NB4 (cell line): ENCODE data around the gene SUDS3.

Source experiments
- MYC ChIP-seq: IDR thresholded peaks from 2 replicates; pipeline ENCODE4 v1.6.1; 2011; ENCODE audit warnings: low read depth, low read length
- POLR2A ChIP-seq: IDR thresholded peaks from 2 replicates; pipeline ENCODE4 v1.6.1; 2011; ENCODE audit warnings: mild to moderate bottlenecking; ENCODE audit not compliant: insufficient read length; ENCODE audit errors: extremely low read depth
- TF ChIP-seq, protein P1 (sequence below): IDR thresholded peaks from one replicate; pipeline ENCODE4 v1.5.1; 2012; ENCODE audit warnings: low read depth, low read length

DNA sequence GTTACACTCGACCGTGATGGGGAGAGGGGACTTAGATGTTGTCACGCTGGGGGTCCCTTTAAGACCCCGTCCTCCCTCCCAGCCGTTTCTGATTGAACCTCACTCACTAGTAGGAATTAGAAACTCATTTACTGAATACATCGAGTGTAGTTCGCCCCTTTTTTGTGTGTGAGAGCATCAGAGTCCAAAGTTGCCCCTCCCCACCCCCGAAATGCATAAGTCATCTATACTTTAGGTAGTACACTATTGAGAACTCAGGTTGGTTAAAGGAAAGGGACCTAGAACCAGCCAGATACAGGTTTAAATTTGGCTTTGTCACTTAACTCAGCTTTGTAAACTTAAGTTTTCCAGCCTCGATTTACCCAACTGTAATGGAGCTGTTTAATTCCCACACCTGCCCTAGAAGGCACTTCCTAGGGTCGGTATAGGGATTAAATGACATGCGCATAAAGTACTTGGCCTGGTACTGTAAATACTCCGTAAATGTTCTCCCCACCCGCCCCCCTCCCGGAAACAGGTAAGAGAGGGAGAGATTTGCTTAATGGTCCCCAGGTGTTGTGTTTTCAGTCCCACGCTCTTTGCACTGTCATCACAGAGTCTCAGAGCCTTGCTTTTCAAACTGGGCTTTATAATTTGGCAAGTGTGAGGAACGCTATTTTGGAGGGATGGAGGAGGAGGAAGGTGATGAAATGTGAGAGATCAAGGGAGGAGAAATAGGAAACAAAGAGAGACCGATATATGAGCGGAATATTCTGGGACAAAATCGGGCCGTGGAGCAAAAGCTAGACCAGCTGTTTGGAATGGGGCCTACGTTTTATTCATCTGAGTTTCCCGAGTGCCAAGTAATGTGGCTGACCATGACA is 897 bp downstream of the SUDS3 start:
- TF ChIP-seq MYC = no peak
- TF ChIP-seq, protein P1, sequence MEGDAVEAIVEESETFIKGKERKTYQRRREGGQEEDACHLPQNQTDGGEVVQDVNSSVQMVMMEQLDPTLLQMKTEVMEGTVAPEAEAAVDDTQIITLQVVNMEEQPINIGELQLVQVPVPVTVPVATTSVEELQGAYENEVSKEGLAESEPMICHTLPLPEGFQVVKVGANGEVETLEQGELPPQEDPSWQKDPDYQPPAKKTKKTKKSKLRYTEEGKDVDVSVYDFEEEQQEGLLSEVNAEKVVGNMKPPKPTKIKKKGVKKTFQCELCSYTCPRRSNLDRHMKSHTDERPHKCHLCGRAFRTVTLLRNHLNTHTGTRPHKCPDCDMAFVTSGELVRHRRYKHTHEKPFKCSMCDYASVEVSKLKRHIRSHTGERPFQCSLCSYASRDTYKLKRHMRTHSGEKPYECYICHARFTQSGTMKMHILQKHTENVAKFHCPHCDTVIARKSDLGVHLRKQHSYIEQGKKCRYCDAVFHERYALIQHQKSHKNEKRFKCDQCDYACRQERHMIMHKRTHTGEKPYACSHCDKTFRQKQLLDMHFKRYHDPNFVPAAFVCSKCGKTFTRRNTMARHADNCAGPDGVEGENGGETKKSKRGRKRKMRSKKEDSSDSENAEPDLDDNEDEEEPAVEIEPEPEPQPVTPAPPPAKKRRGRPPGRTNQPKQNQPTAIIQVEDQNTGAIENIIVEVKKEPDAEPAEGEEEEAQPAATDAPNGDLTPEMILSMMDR = no peak
- no peak for TF ChIP-seq POLR2A
